ENCODE data around the gene USH1C. TPM values are rescaled to one million over a fixed set of nuclear protein-coding genes. Genes with fewer than 3 reads are reported as not detected.

Gene USH1C
- total RNA-seq, 2 experiments from 2014 or later, result not detected

DNA sequence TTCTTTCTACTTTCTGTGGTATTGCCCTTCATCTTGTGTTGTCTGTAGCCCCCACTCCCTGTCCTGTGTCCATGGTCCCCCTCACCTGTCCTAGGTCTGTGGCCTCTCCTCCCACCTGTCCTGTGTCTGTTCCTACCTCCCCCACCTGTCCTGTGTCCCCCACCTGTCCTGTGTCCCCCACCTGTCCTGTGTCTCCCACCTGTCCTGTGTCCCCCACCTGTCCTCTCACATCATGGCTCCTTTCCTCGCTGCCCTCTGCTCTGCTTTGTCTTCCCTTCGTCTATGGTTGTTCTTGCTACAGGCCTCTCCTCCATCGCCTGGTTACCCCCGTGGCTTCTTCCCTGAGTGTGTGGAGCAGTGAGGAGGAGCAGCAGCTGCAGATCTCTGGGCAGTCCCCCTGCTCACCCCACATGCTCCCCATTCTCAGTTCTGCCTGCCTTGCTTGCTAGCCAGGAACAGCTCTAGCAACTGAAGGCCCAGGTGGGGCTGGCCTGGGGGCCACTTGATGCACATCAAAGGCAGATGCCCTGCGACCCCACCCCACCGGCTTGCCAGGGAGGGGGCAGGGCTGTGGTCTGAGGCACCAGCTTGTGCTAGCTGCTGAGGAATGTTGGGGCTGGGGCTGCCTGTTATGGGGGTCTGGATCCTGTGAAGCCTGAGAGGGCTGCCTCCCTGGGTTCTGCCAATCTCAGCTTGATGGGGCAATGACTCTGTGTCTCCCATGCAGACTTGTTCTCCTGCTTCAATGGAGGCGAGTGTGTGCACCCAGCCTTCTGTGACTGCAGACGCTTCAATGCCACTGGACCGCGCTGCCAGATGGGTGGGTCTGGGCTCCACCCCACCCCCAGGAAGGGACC is 8.4 kb upstream of the USH1C start:
- Mint-ChIP-seq H3K4me1 (ENCODE audit: low read depth) (peaks cover 11% of the 10 kb centered on the region), H3K27me3 (peaks cover 14% of the 10 kb centered on the region), H3K9me3 (no peaks in the 10 kb centered on the region), H3K4me3 (no peak overlapping the region), H3K27ac (no peak overlapping the region), H3K36me3 (ENCODE audit: low read depth) (no peaks in the 10 kb centered on the region)
- ChIA-PET CTCF (no interaction called here), POLR2A (no interaction called here)
- TF ChIP-seq, protein P1, sequence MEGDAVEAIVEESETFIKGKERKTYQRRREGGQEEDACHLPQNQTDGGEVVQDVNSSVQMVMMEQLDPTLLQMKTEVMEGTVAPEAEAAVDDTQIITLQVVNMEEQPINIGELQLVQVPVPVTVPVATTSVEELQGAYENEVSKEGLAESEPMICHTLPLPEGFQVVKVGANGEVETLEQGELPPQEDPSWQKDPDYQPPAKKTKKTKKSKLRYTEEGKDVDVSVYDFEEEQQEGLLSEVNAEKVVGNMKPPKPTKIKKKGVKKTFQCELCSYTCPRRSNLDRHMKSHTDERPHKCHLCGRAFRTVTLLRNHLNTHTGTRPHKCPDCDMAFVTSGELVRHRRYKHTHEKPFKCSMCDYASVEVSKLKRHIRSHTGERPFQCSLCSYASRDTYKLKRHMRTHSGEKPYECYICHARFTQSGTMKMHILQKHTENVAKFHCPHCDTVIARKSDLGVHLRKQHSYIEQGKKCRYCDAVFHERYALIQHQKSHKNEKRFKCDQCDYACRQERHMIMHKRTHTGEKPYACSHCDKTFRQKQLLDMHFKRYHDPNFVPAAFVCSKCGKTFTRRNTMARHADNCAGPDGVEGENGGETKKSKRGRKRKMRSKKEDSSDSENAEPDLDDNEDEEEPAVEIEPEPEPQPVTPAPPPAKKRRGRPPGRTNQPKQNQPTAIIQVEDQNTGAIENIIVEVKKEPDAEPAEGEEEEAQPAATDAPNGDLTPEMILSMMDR (IDR thresholded peaks at IDR 0.05), result no peak
- DNase-seq (no peak), ATAC-seq (no peak)
- intact Hi-C loops (cut with micrococcal nuclease), result no loop called here

DNA sequence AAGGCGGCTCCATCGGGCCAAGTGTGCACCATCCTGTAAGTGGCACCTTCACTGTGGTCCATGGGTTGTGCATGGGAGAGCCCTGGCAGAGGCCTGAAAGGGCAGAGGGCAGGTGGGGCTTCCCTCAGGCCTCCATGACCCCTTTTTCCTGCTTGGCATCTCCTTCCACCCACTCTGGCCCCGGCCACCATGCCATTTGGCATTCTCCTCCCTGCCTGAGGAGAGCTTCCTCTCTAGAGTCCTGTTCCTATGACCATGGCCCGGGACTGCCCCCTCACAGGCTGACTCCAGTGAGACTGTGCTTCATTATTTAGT is 7.8 kb upstream of the USH1C start:
- ChIA-PET CTCF (interaction anchor here (1.5 kb wide), 1 partner anchor 24 kb away, joined by 4 read pairs; no protein-coding TSS in a partner anchor), POLR2A (no interaction called here)
- Mint-ChIP-seq H3K36me3 (ENCODE audit: low read depth) (no peaks in the 10 kb centered on the region), H3K27ac (no peak overlapping the region), H3K27me3 (peaks cover 16% of the 10 kb centered on the region), H3K4me1 (ENCODE audit: low read depth) (peaks cover 11% of the 10 kb centered on the region), H3K4me3 (no peak overlapping the region), H3K9me3 (no peaks in the 10 kb centered on the region)
- DNase-seq, result no peak
- intact Hi-C loops (cut with micrococcal nuclease), result no loop called here
- ATAC-seq, result no peak
- TF ChIP-seq, protein P1 (IDR thresholded peaks at IDR 0.05), result no peak

DNA sequence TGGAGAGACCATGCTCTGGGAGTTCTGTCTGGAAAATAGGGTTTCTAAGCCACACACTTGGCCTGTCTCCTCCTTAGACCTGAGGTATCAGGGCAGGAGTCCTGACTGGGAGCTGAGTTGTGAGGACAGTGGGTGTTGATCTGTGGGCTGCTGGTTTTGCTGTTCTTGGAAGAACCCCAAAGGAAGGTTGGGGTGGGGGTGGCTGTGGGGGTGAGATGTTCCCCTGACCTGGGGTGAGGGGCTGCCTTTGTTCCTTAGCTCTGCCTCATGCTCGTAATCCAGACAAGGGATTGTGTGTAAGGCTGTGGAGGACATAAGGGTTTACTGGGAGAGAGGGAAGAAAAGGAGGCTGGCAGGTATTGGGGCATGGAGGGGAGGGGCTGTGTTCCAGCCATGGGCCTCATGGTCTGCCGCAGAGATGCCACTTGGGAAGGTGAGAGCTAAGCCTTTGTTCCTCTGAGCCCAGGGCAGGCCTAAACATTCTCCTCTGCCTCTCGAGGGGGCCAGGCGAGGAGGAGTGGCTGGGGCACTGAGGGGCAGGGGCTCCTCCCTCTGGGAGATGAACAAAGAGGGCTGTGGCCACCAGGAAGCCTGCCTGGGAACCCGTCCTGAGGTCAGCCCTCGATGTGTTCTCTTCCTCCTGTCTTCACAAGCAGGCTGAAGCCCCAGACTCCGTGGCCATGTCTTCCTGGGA is 7.3 kb upstream of the USH1C start:
- TF ChIP-seq, protein P1 (IDR thresholded peaks at IDR 0.05), result no peak
- intact Hi-C loops (cut with micrococcal nuclease), result no loop called here
- H3K4me1 Mint-ChIP-seq (ENCODE audit: low read depth), result peaks cover 11% of the 10 kb centered on the region
- CTCF ChIA-PET, result interaction anchor here (1.5 kb wide), 1 partner anchor 24 kb away, joined by 4 read pairs; no protein-coding TSS in a partner anchor
- no peaks in the 10 kb centered on the region for H3K9me3 Mint-ChIP-seq
- POLR2A ChIA-PET, result no interaction called here
- H3K27me3 Mint-ChIP-seq, result peaks cover 20% of the 10 kb centered on the region
- no peak for DNase-seq
- no peaks in the 10 kb centered on the region for H3K36me3 Mint-ChIP-seq (ENCODE audit: low read depth)
- no peak overlapping the region for H3K4me3 Mint-ChIP-seq
- H3K27ac Mint-ChIP-seq, result no peak overlapping the region
- ATAC-seq, result no peak

DNA sequence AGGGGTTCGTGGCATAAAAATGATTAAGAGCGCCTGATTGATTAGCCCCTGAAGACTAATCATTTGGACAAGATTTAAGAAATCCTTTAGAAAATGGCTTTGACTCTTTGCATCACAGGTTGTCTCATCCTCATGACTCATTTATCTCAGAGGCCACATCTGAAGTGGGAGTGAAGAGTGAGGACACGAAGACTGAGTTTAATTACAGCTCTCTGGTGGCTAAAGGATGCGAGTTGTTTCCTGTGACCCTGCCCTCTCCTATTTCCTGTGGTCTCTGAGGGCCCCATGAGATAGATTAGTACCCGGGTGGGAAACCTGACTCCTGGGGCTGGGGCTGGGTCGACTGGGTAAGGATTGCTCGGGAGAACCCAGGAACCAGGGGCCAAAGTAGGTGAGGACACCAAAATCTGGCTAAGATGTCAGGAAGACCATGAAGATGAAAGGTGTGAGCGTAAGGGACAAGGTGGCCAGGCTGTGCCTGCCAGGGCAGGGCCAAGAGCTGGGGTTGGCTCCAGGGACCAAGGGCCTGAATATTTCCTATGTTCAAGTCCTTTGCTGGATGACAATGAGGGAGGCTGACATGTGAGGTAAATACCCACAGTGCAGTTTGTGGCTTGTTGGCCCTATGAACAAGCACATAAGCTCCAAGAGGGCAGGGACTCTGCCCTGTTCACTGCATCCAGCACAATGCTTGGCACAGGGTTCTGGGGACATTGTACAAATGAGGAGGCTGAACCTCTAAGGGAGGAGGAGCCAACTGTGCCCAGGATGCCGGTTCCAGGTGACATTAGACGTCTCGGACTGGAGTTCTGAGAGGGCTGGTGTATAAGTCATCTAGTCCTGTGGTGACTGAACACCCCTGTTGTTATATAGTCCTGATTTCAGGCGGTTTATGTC is 6.5 kb upstream of the USH1C start:
- no peak overlapping the region for H3K4me3 Mint-ChIP-seq
- no peaks in the 10 kb centered on the region for H3K9me3 Mint-ChIP-seq
- CTCF ChIA-PET, result interaction anchor here (1.5 kb wide), 1 partner anchor 23 kb away, joined by 4 read pairs; no protein-coding TSS in a partner anchor
- H3K36me3 Mint-ChIP-seq (ENCODE audit: low read depth), result no peaks in the 10 kb centered on the region
- peak; percentile 20 for DNase-seq
- peak; percentile 79 for ATAC-seq
- TF ChIP-seq, protein P1 (IDR thresholded peaks at IDR 0.05), result no peak
- peaks cover 11% of the 10 kb centered on the region for H3K4me1 Mint-ChIP-seq (ENCODE audit: low read depth)
- POLR2A ChIA-PET, result no interaction called here
- intact Hi-C loops (cut with micrococcal nuclease), result no loop called here
- peaks cover 26% of the 10 kb centered on the region for H3K27me3 Mint-ChIP-seq
- no peak overlapping the region for H3K27ac Mint-ChIP-seq

Data from activated CD8-positive, alpha-beta T cell treated with anti-CD3 and anti-CD28 coated beads for 36 hours (primary cell).